Keratinocyte (primary cell): Measurements from ENCODE around the gene VGLL3. TPM values are rescaled to one million over a fixed set of nuclear protein-coding genes. Genes with fewer than 3 reads are reported as not detected.
A peak's percentile ranks its signal among the peaks of the same experiment; 100 is the strongest.
"Not testable (repeated sequence)": the region's sequence is repeated elsewhere in the genome, so short reads cannot be mapped to it uniquely, and the experiment has no call there.

Experiments
- DNase-seq: peaks from one replicate; pipeline ENCODE4 v3.0.0-alpha.2; 2011; ENCODE audit warnings: low read depth, missing footprints, low spot score
- FAIRE-seq: peaks from 2 replicates; lab custom pipeline; 2011; peaks lifted over from hg19 to GRCh38; lab: Jason Lieb, UNC
- H2AFZ ChIP-seq: 2 replicates; pipeline ENCODE4 v1.6.0; 2012; ENCODE audit warnings: low read length, control low read depth, inconsistent platforms; ENCODE audit not compliant: control insufficient read depth
- H3K27ac ChIP-seq: 2 replicates; pipeline ENCODE4 v1.5.1; 2011; ENCODE audit warnings: low read length; ENCODE audit not compliant: control insufficient read depth, insufficient read depth
- H3K27me3 ChIP-seq: 3 replicates; pipeline ENCODE4 v1.6.0; 2011; ENCODE audit warnings: low read length; ENCODE audit not compliant: control insufficient read depth, insufficient read depth; ENCODE audit errors: extremely low read depth
- H3K36me3 ChIP-seq, 2 experiments: 2 replicates in 1 of 2; 3 replicates in 1 of 2; pipeline ENCODE4 v1.5.1; 2011; ENCODE audit warnings: low read length in 2 of 2, mild to moderate bottlenecking in 1 of 2; ENCODE audit not compliant: control insufficient read depth in 2 of 2, insufficient read depth in 2 of 2; ENCODE audit errors: extremely low read depth in 1 of 2
- H3K4me1 ChIP-seq: 3 replicates; pipeline ENCODE4 v1.5.1; 2011; ENCODE audit warnings: low read length; ENCODE audit not compliant: control insufficient read depth, insufficient read depth; ENCODE audit errors: extremely low read depth
- H3K4me2 ChIP-seq: 3 replicates; pipeline ENCODE4 v1.6.0; 2011; ENCODE audit warnings: low read depth, low read length; ENCODE audit not compliant: control insufficient read depth, insufficient read depth; ENCODE audit errors: extremely low read depth
- H3K4me3 ChIP-seq, 3 experiments: fragments of 200-600 bp in 1 of 3; sonication (generic) in 1 of 3; 2 replicates in 2 of 3; 3 replicates in 1 of 3; pipeline ENCODE4 v1.5.1; 2011 to 2016; ENCODE audit warnings: low read length in 3 of 3, mild to moderate bottlenecking in 3 of 3, control low read depth in 2 of 3, inconsistent platforms in 1 of 3, low read depth in 1 of 3, mixed read lengths in 1 of 3, mixed run types in 1 of 3, moderate library complexity in 1 of 3; ENCODE audit not compliant: control insufficient read depth in 2 of 3, insufficient read depth in 2 of 3; ENCODE audit errors: extremely low read depth in 1 of 3
- H3K79me2 ChIP-seq: 2 replicates; pipeline ENCODE4 v1.6.0; 2012; ENCODE audit warnings: low read length; ENCODE audit not compliant: control insufficient read depth, insufficient read depth
- H3K9ac ChIP-seq: 3 replicates; pipeline ENCODE4 v1.6.0; 2011; ENCODE audit warnings: low read length; ENCODE audit not compliant: control insufficient read depth, insufficient read depth; ENCODE audit errors: extremely low read depth
- H3K9me1 ChIP-seq: 3 replicates; pipeline ENCODE4 v1.6.0; 2011; ENCODE audit warnings: low read length; ENCODE audit not compliant: control insufficient read depth, insufficient read depth; ENCODE audit errors: extremely low read depth
- H3K9me3 ChIP-seq: 2 replicates; pipeline ENCODE4 v1.5.1; 2012; ENCODE audit warnings: low read depth, low read length; ENCODE audit not compliant: control insufficient read depth
- H4K20me1 ChIP-seq: 3 replicates; pipeline ENCODE4 v1.6.0; 2011; ENCODE audit warnings: low read length; ENCODE audit not compliant: control insufficient read depth, insufficient read depth; ENCODE audit errors: extremely low read depth
- EZH2 ChIP-seq: IDR thresholded peaks from one replicate; pipeline ENCODE4 v1.6.1; 2012; ENCODE audit warnings: inconsistent platforms, mild to moderate bottlenecking, low read length, moderate library complexity
- dilution Hi-C: fragments of 300-500 bp; cut with MboI; formaldehyde crosslinking; loops from one replicate; pipeline ENCODE4 v1.7.0; 2020; ENCODE audit warnings: low sequenced_read_pairs; ENCODE audit not compliant: extremely low pct_ligation_motif_present
- polyA plus RNA-seq, 5 experiments: library from polyadenylated mRNA; depleted of rRNA in 3 of 5; stranded (reverse) in 3 of 5; stranded (forward) in 1 of 5; unstranded in 1 of 5; fragments of >200 nt; gene quantifications; 1 replicate in 1 of 5; 2 replicates in 3 of 5; 3 replicates in 1 of 5; pipeline versions ENCODE4 v1.2.1 to v1.2.3, GENCODE V29; 2011 to 2012; ENCODE audit warnings: missing spikeins in 2 of 5, low read depth in 1 of 5, low replicate concordance in 1 of 5
- TF ChIP-seq, protein P1 (sequence below), 3 experiments: IDR thresholded peaks in 1 of 3; conservative IDR thresholded peaks in 1 of 3; optimal IDR thresholded peaks in 1 of 3; 2 replicates in 2 of 3; 3 replicates in 1 of 3; pipeline versions ENCODE3 to v1.5.1; 2011; ENCODE audit warnings: low read length in 3 of 3, mild to moderate bottlenecking in 3 of 3, moderate library complexity in 2 of 3, control low read depth in 1 of 3, inconsistent platforms in 1 of 3; ENCODE audit not compliant: insufficient read depth in 2 of 3; ENCODE audit errors: extremely low read depth in 1 of 3

The VGLL3 gene
- polyA plus RNA-seq, 1 donor (not counting 4 experiments of a cell fraction or from before 2014, with no cell fraction given): 2.6 TPM

DNA sequence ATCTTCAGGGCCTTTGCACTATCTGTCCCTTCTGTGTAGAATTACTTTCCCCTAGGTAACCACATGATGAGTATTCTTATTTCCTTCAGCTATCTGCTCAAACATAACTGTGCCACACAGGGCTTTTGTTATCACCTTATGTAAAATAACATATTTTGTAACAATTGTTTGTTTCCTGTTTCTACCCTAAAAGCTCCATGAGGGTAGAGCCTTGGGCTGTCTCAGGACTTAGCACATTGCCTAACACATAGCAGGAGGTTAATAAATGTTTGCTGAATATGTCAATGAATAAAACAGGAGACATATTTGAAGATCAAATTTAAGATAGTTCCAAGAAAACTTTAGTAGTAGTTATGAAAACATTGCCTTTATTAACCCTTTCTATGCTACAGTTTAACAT, 14.7 kb downstream of the VGLL3 start:
- no peak overlapping the region for H3K4me2 ChIP-seq
- H3K36me3 ChIP-seq: no peaks in the 10 kb centered on the region
- no peak overlapping the region for H2AFZ ChIP-seq
- TF ChIP-seq, protein P1, sequence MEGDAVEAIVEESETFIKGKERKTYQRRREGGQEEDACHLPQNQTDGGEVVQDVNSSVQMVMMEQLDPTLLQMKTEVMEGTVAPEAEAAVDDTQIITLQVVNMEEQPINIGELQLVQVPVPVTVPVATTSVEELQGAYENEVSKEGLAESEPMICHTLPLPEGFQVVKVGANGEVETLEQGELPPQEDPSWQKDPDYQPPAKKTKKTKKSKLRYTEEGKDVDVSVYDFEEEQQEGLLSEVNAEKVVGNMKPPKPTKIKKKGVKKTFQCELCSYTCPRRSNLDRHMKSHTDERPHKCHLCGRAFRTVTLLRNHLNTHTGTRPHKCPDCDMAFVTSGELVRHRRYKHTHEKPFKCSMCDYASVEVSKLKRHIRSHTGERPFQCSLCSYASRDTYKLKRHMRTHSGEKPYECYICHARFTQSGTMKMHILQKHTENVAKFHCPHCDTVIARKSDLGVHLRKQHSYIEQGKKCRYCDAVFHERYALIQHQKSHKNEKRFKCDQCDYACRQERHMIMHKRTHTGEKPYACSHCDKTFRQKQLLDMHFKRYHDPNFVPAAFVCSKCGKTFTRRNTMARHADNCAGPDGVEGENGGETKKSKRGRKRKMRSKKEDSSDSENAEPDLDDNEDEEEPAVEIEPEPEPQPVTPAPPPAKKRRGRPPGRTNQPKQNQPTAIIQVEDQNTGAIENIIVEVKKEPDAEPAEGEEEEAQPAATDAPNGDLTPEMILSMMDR (optimal IDR thresholded peaks at IDR 0.05 in 1 of 3, IDR thresholded peaks at IDR 0.05 in 1 of 3, conservative IDR thresholded peaks at IDR 0.05 in 1 of 3; ENCODE audit: extremely low read depth in 1 of 3, insufficient read depth in 2 of 3, low read length in 3 of 3): no peak
- no peak for TF ChIP-seq EZH2
- FAIRE-seq: no peak
- H3K9ac ChIP-seq: no peak overlapping the region
- H3K27me3 ChIP-seq: no peaks in the 10 kb centered on the region
- no peaks in the 10 kb centered on the region for H4K20me1 ChIP-seq
- peaks cover 13% of the 10 kb centered on the region for H3K4me1 ChIP-seq
- H3K4me3 ChIP-seq: no peak overlapping the region
- dilution Hi-C loops: no loop called here
- no peaks in the 10 kb centered on the region for H3K9me3 ChIP-seq
- no peak for DNase-seq
- no peaks in the 10 kb centered on the region for H3K9me1 ChIP-seq
- H3K79me2 ChIP-seq: no peaks in the 10 kb centered on the region
- H3K27ac ChIP-seq: no peak overlapping the region

DNA sequence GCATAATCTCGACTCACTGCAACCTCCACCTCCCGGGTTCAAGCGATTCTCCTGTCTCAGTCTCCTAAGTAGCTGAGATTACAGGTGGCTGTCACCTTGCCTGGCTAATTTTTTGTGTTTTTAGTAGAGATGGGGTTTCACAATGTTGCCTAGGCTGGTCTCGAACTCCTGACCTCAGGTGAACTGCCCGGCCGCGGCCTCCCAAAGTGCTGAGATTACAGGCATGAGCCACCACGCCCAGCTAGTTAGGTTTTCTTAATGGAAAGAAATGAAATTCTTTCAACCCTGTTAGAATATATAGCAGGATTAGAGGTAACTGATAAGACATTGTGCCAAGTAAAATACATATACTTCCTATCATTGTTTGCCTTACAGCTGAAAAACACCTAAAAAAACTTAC, 16.8 kb downstream of the VGLL3 start:
- H2AFZ ChIP-seq, H3K9me3 ChIP-seq, dilution Hi-C loops, H4K20me1 ChIP-seq, H3K27me3 ChIP-seq, DNase-seq, H3K79me2 ChIP-seq, H3K9ac ChIP-seq, H3K27ac ChIP-seq, H3K4me2 ChIP-seq, H3K4me3 ChIP-seq, H3K36me3 ChIP-seq, H3K9me1 ChIP-seq, FAIRE-seq: not testable (repeated sequence)
- H3K4me1 ChIP-seq: peaks cover 13% of the 10 kb centered on the region

DNA sequence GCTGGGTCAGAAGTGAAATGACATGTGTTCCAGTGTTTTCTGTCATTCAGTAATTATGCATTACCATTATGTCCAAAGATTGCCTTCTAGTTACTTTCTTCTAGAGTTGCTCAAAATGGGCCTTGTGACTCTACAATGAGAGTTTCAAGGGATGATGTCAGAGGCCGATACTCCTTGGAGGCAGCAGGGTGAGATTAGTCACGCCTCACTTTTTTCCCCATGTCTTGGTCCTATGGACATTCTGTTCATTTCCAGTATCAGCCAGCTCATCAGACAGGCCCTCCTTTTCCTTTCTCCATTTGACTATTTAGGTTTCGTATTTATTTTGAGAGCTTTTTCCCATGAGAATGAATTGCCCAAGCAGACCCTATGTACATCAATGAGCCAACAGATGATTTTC, 17.5 kb downstream of the VGLL3 start:
- Histone ChIP-seq H3K4me3 (no peak overlapping the region), H3K9me1 (no peaks in the 10 kb centered on the region), H3K79me2 (no peaks in the 10 kb centered on the region), H2AFZ (no peak overlapping the region), H4K20me1 (no peaks in the 10 kb centered on the region), H3K9ac (no peak overlapping the region), H3K4me2 (no peak overlapping the region), H3K9me3 (no peaks in the 10 kb centered on the region), H3K27ac (peak overlapping the region; percentile 42), H3K36me3 (peaks cover 0 to 3% of the 10 kb centered on the region in 2 experiments), H3K27me3 (no peaks in the 10 kb centered on the region), H3K4me1 (peaks cover 13% of the 10 kb centered on the region)
- dilution Hi-C loops: no loop called here
- TF ChIP-seq, protein P1 (optimal IDR thresholded peaks at IDR 0.05 in 1 of 3, IDR thresholded peaks at IDR 0.05 in 1 of 3, conservative IDR thresholded peaks at IDR 0.05 in 1 of 3; ENCODE audit: extremely low read depth in 1 of 3, insufficient read depth in 2 of 3, low read length in 3 of 3): no peak
- TF ChIP-seq EZH2: no peak
- no peak for DNase-seq
- peak; percentile 71 for FAIRE-seq
